NCI-H69 (cell line): ENCODE measurements around the gene NCBP2.

Experiments used
- DNase-seq: peaks from one replicate; lab custom pipeline; 2025; lab: John Stamatoyannopoulos, UW

The NCBP2 gene

DNA sequence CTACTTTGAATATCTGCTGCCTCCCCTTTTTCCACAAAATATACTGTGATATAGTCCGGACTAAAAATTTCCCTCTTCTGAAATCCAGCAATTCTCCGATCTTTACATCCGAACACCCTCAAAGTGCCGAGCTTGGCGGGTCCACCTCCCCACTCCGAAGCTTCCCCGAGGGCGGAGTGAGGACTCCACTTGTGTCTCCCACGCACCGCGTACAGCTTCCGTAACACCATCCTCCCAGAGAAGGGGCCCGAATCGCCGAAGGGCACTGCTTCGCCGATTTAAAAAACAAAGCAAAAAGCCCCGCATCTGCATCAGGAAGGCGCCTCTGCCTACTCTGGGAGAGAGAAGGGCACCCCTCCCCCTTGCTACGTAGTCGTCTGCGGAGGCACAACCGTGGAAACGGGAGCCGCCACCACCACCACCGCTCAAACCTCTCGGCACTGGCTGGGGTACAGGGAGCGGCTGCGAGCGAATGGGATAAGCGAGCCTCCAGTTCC is 551 bp downstream of the NCBP2 start:
- DNase-seq = peak; percentile 78

DNA sequence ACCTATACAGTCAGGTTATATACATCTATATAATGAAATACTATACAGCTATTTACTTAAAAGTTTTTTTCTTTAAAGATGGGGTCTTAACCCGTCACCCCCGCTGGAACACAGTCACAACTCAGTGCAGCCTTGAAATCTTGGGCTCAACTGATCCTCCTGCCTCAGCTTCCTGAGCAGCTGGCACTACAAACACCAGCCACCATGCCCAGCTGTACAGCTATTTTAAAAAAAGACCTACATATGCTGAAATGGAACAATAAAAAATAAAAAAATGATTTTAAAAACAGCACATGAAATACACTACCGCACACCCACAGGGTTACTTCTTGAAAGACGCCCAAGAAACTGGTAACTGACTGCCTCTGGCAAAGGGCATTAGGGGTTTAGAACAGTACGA is 3.8 kb downstream of the NCBP2 start:
- DNase-seq = no peak

- DNase-seq = no peak
Observed at GRCh38 chr3:196938124-196938523, 4.2 kb downstream of the NCBP2 start.

GRCh38 chr3:196936288-196936687 is 6.0 kb downstream of the NCBP2 start:
- DNase-seq = no peak

GRCh38 chr3:196932600-196932999 is 9.7 kb downstream of the NCBP2 start:
- no peak for DNase-seq

DNA sequence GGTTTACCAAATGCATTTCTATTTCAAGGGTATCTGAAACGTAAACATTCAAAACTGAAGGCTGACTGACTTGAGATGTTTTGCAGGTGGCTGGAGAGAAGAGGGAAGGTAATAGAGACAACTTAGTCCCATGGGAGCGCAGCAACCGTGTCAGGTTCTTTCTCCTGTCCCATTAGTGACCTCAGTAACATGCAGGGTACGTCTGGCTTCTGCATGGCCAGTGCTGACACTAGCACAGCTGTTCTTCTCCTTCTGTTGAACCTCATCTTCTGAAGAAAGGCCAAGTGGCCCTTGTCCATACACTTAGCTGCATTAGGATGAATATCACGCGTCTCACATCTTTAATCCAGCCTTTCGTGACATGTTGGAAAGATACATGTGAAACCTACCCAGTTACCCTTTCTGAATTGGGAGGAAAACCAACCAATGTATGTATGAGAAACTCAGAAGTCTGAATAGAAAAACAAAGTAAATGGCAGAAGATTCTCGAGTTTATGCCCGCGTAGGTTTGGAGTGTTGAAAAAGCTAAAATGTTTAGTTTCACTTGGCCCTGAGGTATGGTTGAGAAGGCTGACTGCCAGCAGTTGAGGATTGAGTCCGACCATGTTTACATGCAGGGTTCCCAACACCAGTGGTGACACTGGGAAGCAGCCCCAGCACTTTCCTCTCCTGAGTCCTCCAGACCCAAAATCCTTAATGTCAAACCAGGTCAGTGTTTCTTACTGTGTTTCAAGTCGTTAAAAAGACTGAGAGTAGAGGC is 10.3 kb downstream of the NCBP2 start:
- no peak for DNase-seq

- no peak for DNase-seq
Observed at GRCh38 chr3:196931157-196931556, 11.2 kb downstream of the NCBP2 start.

GRCh38 chr3:196927571-196928453 is 14.5 kb downstream of the NCBP2 start:
- DNase-seq = no peak

- peak; percentile 77 for DNase-seq
Observed at GRCh38 chr3:196920733-196921132, 21.6 kb downstream of the NCBP2 start.

DNA sequence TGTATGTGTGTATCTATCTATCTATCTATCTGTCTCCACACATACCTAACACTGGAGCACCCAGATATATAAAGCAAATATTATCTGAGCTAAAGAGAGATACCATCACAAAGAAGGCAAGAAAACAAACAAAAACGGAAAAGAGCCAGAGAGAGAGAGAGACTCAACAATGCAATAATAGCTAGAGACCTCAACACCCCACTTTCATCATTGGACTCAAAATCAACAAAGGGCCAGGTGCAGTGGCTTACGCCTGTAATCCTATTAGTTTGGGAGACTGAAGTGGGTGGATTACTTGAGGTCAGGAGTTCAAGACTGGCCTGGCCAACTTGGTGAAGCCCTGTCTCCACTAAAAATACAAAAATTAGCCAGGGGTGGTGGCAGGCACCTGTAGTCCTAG is 23.4 kb downstream of the NCBP2 start:
- DNase-seq = no peak

DNA sequence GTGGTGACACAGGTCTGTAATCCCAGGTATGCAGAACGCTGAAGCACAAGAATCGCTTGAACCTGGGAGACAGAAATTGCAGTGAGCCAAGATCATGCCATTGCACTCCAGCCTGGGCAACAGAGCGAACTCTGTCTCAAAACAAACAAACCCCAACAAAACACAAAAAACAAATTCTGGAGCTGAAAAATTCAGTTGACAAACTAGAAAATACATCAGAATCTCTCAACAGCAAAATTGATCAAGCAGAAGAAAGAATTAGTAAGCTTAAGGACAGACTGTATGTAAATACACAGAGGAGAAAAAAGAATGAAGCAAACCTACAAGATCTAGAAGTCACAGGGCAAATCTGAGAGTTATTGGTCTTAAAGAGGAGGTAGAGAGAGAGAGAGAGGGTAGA is 25.3 kb downstream of the NCBP2 start:
- DNase-seq = no peak

DNA sequence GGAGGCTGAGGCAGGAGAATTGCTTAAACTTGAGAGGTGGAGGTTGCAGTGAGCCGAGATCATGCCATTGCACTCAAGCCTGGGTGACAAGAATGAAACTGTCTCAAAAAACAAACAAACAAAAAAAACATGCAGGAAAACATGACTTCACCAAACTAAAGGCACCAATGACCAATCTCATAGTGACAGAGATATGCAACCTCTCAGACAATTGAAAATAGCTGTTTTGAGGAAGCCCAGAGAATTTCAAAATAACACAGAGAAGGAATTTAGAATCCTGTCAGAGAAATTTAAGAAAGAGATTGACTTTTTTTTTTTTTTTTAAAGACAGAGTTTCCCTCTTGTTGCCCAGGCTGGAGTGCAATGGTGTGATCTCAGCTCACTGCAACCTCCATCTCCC is 26.1 kb downstream of the NCBP2 start:
- DNase-seq = no peak

DNA sequence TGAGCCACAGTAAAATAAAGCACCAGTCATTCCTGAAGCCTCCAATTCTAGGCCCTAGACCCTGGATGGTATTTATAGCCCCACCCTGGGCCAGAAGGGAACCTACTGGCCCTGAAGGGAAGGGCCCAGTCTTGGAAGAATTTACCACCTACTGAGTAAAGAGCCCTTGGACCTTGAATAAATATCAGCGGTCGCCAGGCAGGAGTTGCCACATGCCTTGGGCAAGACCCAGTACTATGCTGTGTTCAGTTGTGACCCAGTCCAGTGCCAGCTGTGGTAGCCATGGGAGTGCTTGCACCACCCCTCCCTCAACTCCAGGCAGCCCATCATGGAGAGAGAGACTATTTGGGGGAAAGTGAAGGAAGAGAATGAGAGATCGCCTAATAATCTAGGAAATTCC is 27.0 kb downstream of the NCBP2 start:
- no peak for DNase-seq

DNA sequence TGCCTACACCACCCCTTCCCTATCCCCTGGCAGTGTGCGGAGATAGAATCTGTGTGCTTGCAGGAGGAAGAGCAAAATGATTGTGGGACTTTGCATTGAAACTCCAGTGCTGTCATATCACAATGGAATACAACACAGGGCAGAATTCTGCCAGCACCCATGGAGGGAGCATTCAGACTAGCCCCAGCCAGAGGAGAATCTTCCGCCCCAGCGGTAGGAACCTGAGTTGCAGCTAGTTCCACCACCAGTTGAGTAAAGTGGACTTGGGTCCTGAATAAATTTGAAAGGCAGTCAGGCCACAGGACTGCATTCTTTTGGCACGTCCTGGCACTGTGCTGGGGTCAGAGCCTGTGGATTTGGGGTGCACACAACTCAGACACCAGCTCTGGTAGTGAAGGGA is 27.5 kb downstream of the NCBP2 start:
- DNase-seq = no peak

GRCh38 chr3:196903740-196904139 is 38.6 kb downstream of the NCBP2 start:
- DNase-seq = no peak

DNA sequence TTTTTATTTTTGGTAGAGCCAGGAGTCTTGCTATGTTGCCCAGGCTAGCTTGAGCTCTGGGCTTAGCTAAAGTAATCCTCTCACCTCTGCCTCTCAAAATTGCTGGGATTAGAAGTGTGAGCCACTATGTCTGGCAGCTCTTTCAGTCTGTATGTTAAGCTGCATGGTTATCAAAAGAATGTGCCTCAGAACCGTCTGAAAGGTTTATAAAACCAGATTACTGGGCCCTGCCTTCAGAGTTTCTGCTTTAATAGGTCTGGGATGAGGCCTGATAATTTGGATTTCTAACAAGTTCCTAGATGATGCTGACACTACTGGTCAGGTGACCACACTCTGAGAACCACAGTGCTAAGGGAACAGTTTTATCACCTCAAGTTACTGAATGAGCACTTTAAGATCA is 40.0 kb downstream of the NCBP2 start:
- DNase-seq = no peak

GRCh38 chr3:196901768-196902167 is 40.6 kb downstream of the NCBP2 start:
- DNase-seq = no peak

- no peak for DNase-seq
Observed at GRCh38 chr3:196896229-196896628, 46.1 kb downstream of the NCBP2 start.

DNA sequence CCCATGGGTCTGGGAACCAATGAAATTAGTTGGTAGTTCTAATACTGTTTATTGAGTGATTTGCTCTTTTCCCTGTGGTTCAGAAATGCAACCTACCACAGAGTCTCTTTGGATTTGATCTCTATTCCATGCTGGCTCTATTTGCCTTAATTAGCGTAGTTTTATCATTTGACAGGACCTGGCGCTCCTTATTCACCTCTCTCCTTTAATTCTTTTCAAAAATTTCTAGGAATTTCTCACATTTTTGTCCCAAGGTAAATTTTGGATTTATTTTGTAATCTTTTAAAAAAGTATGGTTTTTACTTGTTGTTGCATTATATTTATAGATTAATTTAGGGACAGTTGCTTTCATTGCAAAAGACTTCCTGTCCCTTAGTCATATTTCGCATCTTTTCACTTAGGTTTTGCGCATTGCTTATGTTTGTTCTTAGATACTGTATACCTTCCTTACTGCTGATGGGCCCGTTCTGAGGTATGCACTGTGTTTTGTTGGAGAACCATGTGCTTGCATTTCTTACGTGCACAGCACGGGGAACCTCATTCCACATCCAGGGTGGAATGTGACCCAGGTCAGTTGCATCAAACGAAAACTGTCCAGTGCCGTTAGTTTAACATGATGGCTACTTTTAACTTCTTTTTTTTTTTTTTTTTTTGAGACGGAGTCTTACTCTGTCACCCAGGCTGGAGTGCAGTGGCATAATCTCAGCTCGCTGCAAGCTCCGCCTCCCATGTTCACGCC is 47.6 kb downstream of the NCBP2 start:
- DNase-seq = no peak

DNA sequence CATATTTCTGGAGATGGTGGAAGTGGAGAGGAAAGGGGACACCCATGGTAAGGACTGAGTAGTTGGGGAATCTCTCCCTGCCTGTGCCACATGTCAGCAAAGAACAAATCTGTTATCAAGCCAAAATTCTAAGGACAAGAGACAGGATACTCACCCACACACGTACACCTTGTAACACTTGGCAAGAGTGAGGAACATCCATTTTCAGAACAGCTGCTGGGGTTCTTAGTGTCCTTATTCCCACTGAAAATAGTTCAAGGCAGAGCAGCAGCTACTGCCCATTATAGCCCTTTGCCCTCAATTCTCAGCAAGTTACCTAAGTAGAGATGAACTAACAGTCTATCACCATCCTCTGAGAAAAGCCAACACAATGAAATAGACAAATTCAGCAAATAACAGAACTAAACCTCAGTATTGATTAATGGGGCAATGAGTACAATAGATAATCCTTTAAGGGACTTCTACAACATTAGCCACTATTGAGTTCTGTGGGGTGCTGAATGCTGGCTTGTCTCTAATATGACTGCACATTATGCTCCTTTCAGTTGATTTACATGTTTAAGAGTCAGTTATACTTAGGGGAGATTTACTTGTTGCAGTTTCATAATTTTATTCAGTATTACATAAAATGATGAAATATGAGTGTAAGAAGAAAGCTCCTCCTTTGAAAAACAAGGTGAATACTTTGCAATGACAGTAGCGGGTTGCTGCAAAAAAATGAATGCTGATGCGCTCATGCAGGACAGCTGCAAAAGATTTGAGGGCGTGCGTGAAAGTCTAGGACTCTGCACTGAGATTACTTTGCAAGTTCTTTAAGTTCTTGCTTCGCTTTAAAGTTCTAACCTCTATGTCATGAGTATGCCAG is 52.3 kb downstream of the NCBP2 start:
- DNase-seq = no peak

DNA sequence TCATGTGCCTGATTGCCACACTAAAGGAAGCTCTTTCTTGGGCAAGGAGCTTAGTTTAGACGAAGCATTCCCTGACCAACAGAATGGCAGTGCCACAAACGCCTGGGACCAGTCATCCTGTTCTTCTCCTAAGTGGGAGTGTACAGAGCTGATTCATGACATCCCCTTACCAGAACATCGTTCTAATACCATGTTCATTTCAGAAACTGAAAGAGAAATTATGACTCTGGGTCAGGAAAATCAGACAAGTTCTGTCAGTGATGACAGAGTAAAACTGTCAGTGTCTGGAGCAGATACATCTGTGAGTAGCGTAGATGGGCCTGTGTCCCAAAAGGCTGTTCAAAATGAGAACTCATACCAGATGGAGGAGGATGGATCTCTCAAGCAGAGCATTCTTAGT is 56.2 kb downstream of the NCBP2 start:
- DNase-seq = no peak
